PFSK-1 (cell line): ENCODE results near the gene CARM1.

Experiments
- FOXP2 ChIP-seq: optimal IDR thresholded peaks from 2 replicates; pipeline ENCODE3; 2011; ENCODE audit warnings: borderline replicate concordance, control low read depth, inconsistent platforms; ENCODE audit not compliant: insufficient read depth; ENCODE audit errors: extremely low read length, extremely low read depth
- POLR2AphosphoS5 ChIP-seq: IDR thresholded peaks from 2 replicates; pipeline ENCODE4 v1.6.1; 2012; ENCODE audit warnings: low read depth, mild to moderate bottlenecking, control low read depth, low read length, moderate library complexity
- REST ChIP-seq, 2 experiments: IDR thresholded peaks; 2 replicates each; pipeline versions ENCODE4 v1.6.1 to v1.8.0; 2011 to 2012; ENCODE audit warnings: low read depth in 2 of 2, low read length in 2 of 2, control low read depth in 1 of 2, inconsistent platforms in 1 of 2, mild to moderate bottlenecking in 1 of 2, moderate library complexity in 1 of 2; ENCODE audit not compliant: insufficient read depth in 1 of 2
- TAF1 ChIP-seq: IDR thresholded peaks from 2 replicates; pipeline ENCODE4 v1.6.1; 2012; ENCODE audit warnings: low read length, control low read depth, borderline replicate concordance; ENCODE audit not compliant: insufficient read depth

GRCh38 chr19:10835089-10835753, 36.1 kb upstream of the CARM1 start:
- no peak for TF ChIP-seq REST (IDR thresholded peaks at IDR 0.05; ENCODE audit: insufficient read depth in 1 of 2, low read depth in 2 of 2, low read length in 2 of 2)
- TF ChIP-seq POLR2AphosphoS5, result peak; percentile 47; the same call in 1 of the 2 replicates
- TF ChIP-seq TAF1, result no peak
- no peak for TF ChIP-seq FOXP2
